Stimulated activated CD8-positive, alpha-beta memory T cell treated with anti-CD3 and anti-CD28 coated beads, Interleukin-15, amount 100 ng/mL, for 24 hours (primary cell): ENCODE results near the gene HSD11B2.
"Not testable (repeated sequence)": the region's sequence is repeated elsewhere in the genome, so short reads cannot be mapped to it uniquely, and the experiment has no call there.

Experiments used
- DNase-seq: peaks from one replicate; pipeline ENCODE4 v3.0.0-alpha.2; 2020; ENCODE audit warnings: low read depth

Gene HSD11B2

GRCh38 chr16:67415421-67415820 lies 15.5 kb upstream of the HSD11B2 start:
- not testable (repeated sequence) for DNase-seq

DNA sequence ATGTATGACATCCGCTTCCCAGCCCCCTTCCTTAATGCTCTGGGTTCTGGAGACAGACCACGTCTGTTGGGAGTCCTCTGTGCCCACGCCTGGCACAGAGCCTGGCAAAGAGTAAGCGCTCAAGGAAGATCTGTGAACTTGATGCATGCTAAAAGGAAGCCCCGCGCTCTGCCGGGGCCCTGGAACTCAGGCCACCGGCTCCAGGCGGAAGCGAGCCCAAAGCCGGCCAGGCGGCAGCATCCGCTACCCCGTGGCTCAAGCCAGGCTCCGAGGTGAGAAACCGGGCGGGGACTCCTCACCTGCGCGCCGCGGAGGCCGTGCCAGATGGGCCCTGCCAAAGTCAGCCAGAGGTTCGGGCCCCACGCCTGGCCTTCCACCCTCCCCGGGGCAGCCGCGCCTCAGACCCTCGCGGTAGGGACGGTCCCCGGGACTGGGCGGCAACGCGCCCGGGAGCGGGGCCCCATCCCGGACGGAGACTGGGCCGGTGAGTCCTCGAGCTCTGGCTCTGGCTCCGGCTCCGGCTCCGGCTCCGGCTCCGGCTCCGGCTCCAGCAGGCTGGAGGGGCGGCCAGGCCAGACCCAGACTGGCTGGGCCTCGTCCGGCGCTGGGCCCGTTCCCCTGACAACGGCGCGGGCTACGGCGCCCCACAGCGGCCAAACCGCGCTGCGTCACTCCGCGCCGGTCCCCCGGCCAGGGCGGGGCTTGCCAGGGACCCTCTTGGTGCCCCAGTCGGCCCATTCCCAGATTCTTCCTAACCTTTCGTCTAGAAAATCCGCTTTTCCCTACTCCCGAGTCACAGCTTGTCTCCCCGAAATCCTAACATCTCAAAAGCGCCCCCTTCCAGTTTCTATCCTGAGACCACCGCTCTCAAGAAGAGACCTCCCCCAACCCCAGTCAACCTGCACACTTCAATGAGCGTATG lies 14.8 kb upstream of the HSD11B2 start, which contains the start of gene ZDHHC1:
ZDHHC1 (minus strand) TSS at position 606 of the 922 bp plus-strand sequence. CDS start 8,702 bp downstream, outside the sequence.
- peak; percentile 32 for DNase-seq

DNA sequence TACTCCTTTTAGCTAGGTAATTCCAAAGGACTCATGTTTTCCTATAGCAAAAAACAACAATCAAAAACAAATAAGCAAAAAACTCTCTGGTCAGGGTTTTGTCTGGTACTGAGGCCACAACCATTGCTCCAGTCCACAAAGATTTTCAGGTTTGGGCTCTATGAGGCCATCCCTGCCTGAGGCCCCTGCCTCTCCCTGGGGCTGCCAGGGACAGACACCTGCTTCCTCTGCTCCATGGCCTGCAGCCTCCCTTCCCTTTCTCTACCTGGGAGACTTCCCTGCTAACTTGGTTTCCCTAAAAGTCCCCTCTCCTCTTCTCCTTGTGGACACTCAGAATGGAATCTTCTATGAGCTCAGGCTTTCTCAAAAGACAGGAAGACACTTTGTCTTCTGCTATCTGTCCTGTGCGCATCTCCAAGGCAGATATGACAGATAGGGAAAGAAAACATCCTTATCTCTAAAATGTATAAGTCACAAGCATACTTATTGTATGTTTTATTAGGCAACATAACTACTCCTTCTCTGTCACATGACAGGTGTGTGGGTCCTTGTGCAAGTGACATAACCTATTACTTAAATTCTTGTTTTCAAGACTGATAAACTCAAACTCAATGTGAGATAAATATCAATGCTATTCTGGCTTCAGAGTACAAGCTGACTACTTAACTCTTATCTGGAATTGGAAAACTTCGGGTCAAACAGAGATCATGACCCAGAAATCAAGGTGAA lies 13.4 kb upstream of the HSD11B2 start:
- DNase-seq: no peak

- DNase-seq: no peak
These were observed 11.4 kb upstream of the HSD11B2 start for GRCh38 chr16:67419502-67419901.

- DNase-seq: no peak
These were observed 11.0 kb upstream of the HSD11B2 start for GRCh38 chr16:67419931-67420330.

- no peak for DNase-seq
These were observed 9.9 kb upstream of the HSD11B2 start for GRCh38 chr16:67421030-67421429.

- DNase-seq: no peak
These were observed 7.9 kb upstream of the HSD11B2 start for GRCh38 chr16:67423015-67423414.

- DNase-seq: no peak
These were observed 7.2 kb upstream of the HSD11B2 start for GRCh38 chr16:67423611-67424260.

- no peak for DNase-seq
These were observed 6.7 kb upstream of the HSD11B2 start for GRCh38 chr16:67424261-67424615.

- no peak for DNase-seq
These were observed 5.9 kb upstream of the HSD11B2 start for GRCh38 chr16:67425061-67425460.

GRCh38 chr16:67425580-67425979 lies 5.3 kb upstream of the HSD11B2 start:
- DNase-seq: no peak

DNA sequence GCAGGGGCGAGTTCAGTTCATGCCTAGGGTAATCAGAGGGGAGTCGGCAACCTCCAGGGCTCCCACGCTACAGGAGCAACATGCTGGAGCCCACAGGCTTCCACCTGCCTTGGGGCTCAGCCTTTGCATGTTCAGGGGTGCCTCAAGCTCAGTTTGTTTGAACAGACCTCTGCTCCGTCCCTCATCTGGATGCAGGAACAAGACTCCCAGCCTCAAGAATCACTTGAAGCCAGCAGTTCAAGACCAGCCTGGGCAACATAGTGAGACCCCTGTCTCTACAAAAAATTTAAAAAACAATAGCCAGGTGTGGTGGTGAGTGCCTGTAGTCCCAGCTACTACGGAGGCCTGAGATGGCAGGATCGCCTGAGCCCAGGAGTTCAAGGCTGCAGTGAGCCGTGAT lies 4.9 kb upstream of the HSD11B2 start:
- DNase-seq: no peak

DNA sequence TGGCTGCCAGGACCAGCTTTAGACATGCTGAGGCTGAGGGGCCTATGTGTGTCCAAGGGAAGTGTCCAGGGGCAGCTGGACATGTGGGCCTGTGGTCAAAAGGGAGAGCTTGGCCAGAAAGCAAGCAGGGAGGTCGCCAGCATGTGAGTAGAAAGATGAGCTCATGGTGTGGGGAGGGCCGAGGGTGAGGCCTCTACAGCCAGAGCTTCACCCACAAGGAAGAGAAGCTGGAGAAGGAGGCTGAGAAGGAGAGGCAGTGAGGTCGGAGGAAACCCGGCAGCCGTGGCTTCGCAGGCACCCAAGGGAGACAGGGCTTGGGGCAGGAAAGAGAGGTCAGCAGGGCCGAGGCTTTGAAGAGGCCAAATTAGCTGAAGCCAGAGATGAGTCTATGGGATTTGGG lies 4.0 kb upstream of the HSD11B2 start:
- DNase-seq: no peak

GRCh38 chr16:67428146-67428731 lies 2.7 kb upstream of the HSD11B2 start:
- DNase-seq: no peak

GRCh38 chr16:67429053-67429798 lies 1.7 kb upstream of the HSD11B2 start:
- no peak for DNase-seq

GRCh38 chr16:67429799-67430503 lies 970 bp upstream of the HSD11B2 start:
- no peak for DNase-seq

- no peak for DNase-seq
These were observed 381 bp upstream of the HSD11B2 start for GRCh38 chr16:67430504-67430976.

DNA sequence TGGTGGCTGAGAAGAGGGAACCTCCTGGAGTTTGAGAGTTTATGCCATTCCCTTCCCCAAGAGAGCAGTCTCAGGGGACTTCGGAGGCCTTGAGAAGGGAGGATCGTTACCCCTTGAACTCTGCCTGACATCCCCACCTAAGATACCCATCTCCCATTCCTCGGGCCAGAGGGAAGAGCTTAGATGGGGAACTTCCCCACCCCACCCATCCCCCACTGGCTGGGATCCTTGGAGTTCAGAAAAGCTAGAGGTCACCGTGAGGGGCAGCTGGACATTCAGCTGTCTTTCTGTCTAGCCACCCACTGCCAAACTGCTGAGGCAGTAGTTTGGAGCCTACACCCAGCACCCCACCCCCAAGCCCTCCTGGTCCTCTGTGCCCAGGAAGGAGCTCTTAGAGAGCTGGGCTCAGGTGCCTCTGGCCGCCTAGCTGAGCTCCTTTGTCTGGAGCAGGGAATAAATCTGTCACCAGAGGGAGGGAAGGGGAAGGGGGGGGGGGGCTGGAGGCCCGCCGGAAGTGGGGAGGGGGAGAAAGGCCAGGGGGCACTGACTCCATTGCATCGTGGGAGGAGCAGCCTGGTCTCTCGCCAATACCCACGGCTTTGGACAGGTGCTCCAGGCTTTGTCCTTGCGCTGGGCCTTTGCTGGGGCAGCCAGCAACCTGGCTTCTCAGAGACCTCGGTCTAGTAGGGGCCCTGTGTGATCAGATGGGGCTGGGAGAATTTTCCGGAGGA lies 1.0 kb downstream of the HSD11B2 start:
- no peak for DNase-seq

- DNase-seq: no peak
These were observed 1.6 kb downstream of the HSD11B2 start for GRCh38 chr16:67432506-67432890.

DNA sequence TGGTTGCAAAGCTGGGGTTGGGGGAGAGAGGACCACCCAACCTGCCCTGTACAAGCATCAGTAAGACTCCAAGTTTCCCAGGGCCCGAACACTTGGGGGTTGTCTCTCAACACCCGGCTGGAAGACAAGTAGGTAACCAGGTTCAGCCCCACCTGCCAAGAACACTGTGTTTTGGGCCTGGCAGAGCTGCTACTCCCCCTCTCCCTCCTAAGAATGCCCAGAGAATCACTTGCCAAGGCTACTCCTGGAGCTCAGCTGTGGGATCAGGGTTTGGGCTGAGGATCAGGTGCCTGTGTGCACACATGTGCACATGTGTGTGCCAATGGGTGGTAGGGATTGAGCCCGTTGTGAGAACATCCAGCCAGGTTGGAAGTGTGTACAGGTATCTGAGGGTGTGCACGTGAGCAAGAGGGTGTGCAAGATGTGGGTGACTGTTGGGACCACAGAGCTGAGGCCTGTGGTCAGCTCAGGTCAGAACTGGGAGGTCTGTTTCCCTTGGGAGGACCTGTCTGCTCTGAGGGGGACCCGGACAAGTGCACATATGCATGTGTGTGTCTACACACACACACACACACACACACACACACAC lies 2.3 kb downstream of the HSD11B2 start:
- no peak for DNase-seq
